GM19372 (cell line): ENCODE results near the gene ASPHD2.
"Not testable (repeated sequence)": the region's sequence is repeated elsewhere in the genome, so short reads cannot be mapped to it uniquely, and the experiment has no call there.

Experiments used
- ATAC-seq: cut with Tn5 transposase; IDR thresholded peaks from one replicate; pipeline ENCODE4 v1.9.1; 2021; ENCODE audit warnings: mild to moderate bottlenecking, low read depth, moderate library complexity; ENCODE audit not compliant: unreplicated experiment

The ASPHD2 gene

GRCh38 chr22:26414347-26414746 is 14.7 kb upstream of the ASPHD2 start:
- no peak for ATAC-seq

- ATAC-seq = no peak
Observed at GRCh38 chr22:26416256-26416655, 12.8 kb upstream of the ASPHD2 start.

- no peak for ATAC-seq
Observed at GRCh38 chr22:26416670-26417276, 12.3 kb upstream of the ASPHD2 start.

- ATAC-seq = no peak
Observed at GRCh38 chr22:26417406-26417805, 11.7 kb upstream of the ASPHD2 start.

- no peak for ATAC-seq
Observed at GRCh38 chr22:26418620-26419019, 10.4 kb upstream of the ASPHD2 start.

GRCh38 chr22:26426924-26427323 is 2.1 kb upstream of the ASPHD2 start:
- ATAC-seq = no peak

- ATAC-seq = peak; percentile 15
Observed at GRCh38 chr22:26429458-26430286, 612 bp downstream of the ASPHD2 start.

GRCh38 chr22:26430600-26430999 is 1.5 kb downstream of the ASPHD2 start:
- no peak for ATAC-seq

GRCh38 chr22:26431261-26431995 is 2.4 kb downstream of the ASPHD2 start:
- ATAC-seq = no peak

GRCh38 chr22:26432619-26433311 is 3.7 kb downstream of the ASPHD2 start:
- ATAC-seq = no peak

- ATAC-seq = no peak
Observed at GRCh38 chr22:26433805-26434204, 4.7 kb downstream of the ASPHD2 start.

GRCh38 chr22:26435327-26436093 is 6.5 kb downstream of the ASPHD2 start:
- no peak for ATAC-seq

GRCh38 chr22:26436903-26437515 is 7.9 kb downstream of the ASPHD2 start:
- ATAC-seq = no peak

GRCh38 chr22:26437694-26438392 is 8.8 kb downstream of the ASPHD2 start:
- ATAC-seq = no peak

- ATAC-seq = not testable (repeated sequence)
Observed at GRCh38 chr22:26438776-26439175, 9.7 kb downstream of the ASPHD2 start.

GRCh38 chr22:26439559-26439958 is 10.5 kb downstream of the ASPHD2 start:
- no peak for ATAC-seq

GRCh38 chr22:26442086-26442756 is 13.2 kb downstream of the ASPHD2 start:
- ATAC-seq = no peak

GRCh38 chr22:26443901-26444690 is 15.0 kb downstream of the ASPHD2 start:
- no peak for ATAC-seq
